Smooth muscle cell (in vitro differentiated cells): ENCODE data around the gene SPOCK1. TPM values are rescaled to one million over a fixed set of nuclear protein-coding genes. Genes with fewer than 3 reads are reported as not detected.
A peak's percentile ranks its signal among the peaks of the same experiment; 100 is the strongest.

Experiments
- DNase-seq: peaks from one replicate; lab custom pipeline; 2025; ENCODE audit not compliant: unreplicated experiment; lab: John Stamatoyannopoulos, UW
- H2AFZ ChIP-seq: fragments of 200-600 bp; sonication (generic); 2 replicates; pipeline ENCODE4 v1.6.0; 2016; ENCODE audit warnings: antibody characterized with exemption, low read depth, mild to moderate bottlenecking
- H3F3A ChIP-seq: fragments of 200-600 bp; sonication (generic); 2 replicates; pipeline ENCODE4 v1.6.0; 2017; ENCODE audit warnings: antibody characterized with exemption, low read depth
- H3K27ac ChIP-seq: fragments of 200-600 bp; sonication (generic); 2 replicates; pipeline ENCODE4 v1.5.1; 2016; ENCODE audit warnings: low read depth, mild to moderate bottlenecking
- H3K27me3 ChIP-seq: fragments of 200-600 bp; sonication (generic); 2 replicates; pipeline ENCODE4 v1.6.1; 2016; ENCODE audit warnings: low read depth, mild to moderate bottlenecking
- H3K36me3 ChIP-seq: fragments of 200-600 bp; sonication (generic); 2 replicates; pipeline ENCODE4 v1.5.1; 2016; ENCODE audit warnings: low read depth
- H3K4me1 ChIP-seq: fragments of 200-600 bp; sonication (generic); 2 replicates; pipeline ENCODE4 v1.5.1; 2016; ENCODE audit warnings: low read depth
- H3K4me2 ChIP-seq: fragments of 200-600 bp; sonication (generic); 2 replicates; pipeline ENCODE4 v1.6.0; 2016; ENCODE audit warnings: mild to moderate bottlenecking
- H3K4me3 ChIP-seq: fragments of 200-600 bp; sonication (generic); 2 replicates; pipeline ENCODE4 v1.5.1; 2016; ENCODE audit warnings: mild to moderate bottlenecking
- H3K79me2 ChIP-seq: fragments of 200-600 bp; sonication (generic); 2 replicates; pipeline ENCODE4 v1.6.0; 2016; ENCODE audit warnings: low read depth, mild to moderate bottlenecking
- H3K9ac ChIP-seq: fragments of 200-600 bp; sonication (generic); 2 replicates; pipeline ENCODE4 v1.6.0; 2016; ENCODE audit warnings: low read depth
- H3K9me3 ChIP-seq: fragments of 200-600 bp; sonication (generic); replicated peaks from 2 replicates; pipeline ENCODE4 v1.5.1; 2016; ENCODE audit warnings: low read depth
- H4K20me1 ChIP-seq: fragments of 200-600 bp; sonication (generic); 2 replicates; pipeline ENCODE4 v1.6.0; 2016; ENCODE audit warnings: low read depth
- CTCF ChIP-seq: fragments of 200-600 bp; sonication (generic); IDR thresholded peaks from 2 replicates; pipeline ENCODE4 v1.5.1; 2017; ENCODE audit warnings: borderline replicate concordance, mild to moderate bottlenecking, antibody characterized with exemption; ENCODE audit not compliant: insufficient read depth, poor library complexity, severe bottlenecking
- WGBS: methylation state at CpG from one replicate; pipeline ENCODE4 v1.1.7; 2016; ENCODE audit warnings: low lambda C conversion rate; 5-methylcytosine and 5-hydroxymethylcytosine counted together
- polyA plus RNA-seq: library from polyadenylated mRNA; unstranded; fragments of >200 nt; fragmentation: Nextera tagmentation; extraction: Ambion mirVana; gene quantifications from 2 replicates; pipeline ENCODE4 v1.2.1, GENCODE V29; 2016
- total RNA-seq: library from RNA; depleted of rRNA; stranded (reverse); fragments of >200 nt; gene quantifications from 2 replicates; pipeline ENCODE4 v1.2.3, GENCODE V29; 2014

The SPOCK1 gene
- total and polyA plus RNA-seq, 2 experiments from 2014 or later = 56.2 to 80.0 TPM

- DNase-seq = no peak
- 85% methylated on average over 1 of the region's 1 CpG for WGBS
- H3K4me1 ChIP-seq = no peaks in the 10 kb centered on the region
- no peaks in the 10 kb centered on the region for H3K79me2 ChIP-seq
- H3K4me2 ChIP-seq = no peak overlapping the region
- H3K27ac ChIP-seq = no peak overlapping the region
- no peak overlapping the region for H3K9ac ChIP-seq
- no peaks in the 10 kb centered on the region for H4K20me1 ChIP-seq
- H3K36me3 ChIP-seq = no peaks in the 10 kb centered on the region
- TF ChIP-seq CTCF = no peak
- no peak overlapping the region for H3K4me3 ChIP-seq
- no peaks in the 10 kb centered on the region for H3K27me3 ChIP-seq
- no peaks in the 10 kb centered on the region for H3K9me3 ChIP-seq
- no peak overlapping the region for H2AFZ ChIP-seq
- peaks cover 7% of the 10 kb centered on the region for H3F3A ChIP-seq
These were observed 230.5 kb downstream of the SPOCK1 start for GRCh38 chr5:137268646-137269045.

GRCh38 chr5:137266186-137266585, 232.9 kb downstream of the SPOCK1 start:
- Histone ChIP-seq H3K4me2 (no peak overlapping the region), H3K27ac (no peak overlapping the region), H3K79me2 (no peaks in the 10 kb centered on the region), H3K9ac (no peak overlapping the region), H3F3A (peaks cover 8% of the 10 kb centered on the region), H2AFZ (no peak overlapping the region), H3K27me3 (no peaks in the 10 kb centered on the region), H4K20me1 (no peaks in the 10 kb centered on the region), H3K4me3 (no peak overlapping the region), H3K9me3 (no peaks in the 10 kb centered on the region), H3K36me3 (no peaks in the 10 kb centered on the region), H3K4me1 (peaks cover 7% of the 10 kb centered on the region)
- 88% methylated on average over 4 of the region's 4 CpGs for WGBS
- TF ChIP-seq CTCF = no peak
- no peak for DNase-seq

GRCh38 chr5:137265457-137265856, 233.7 kb downstream of the SPOCK1 start:
- Histone ChIP-seq H3K27ac (no peak overlapping the region), H3F3A (peaks cover 8% of the 10 kb centered on the region), H3K4me3 (no peak overlapping the region), H3K27me3 (no peaks in the 10 kb centered on the region), H4K20me1 (no peaks in the 10 kb centered on the region), H3K36me3 (no peaks in the 10 kb centered on the region), H3K9ac (no peak overlapping the region), H3K79me2 (no peaks in the 10 kb centered on the region), H3K4me1 (peaks cover 15% of the 10 kb centered on the region), H2AFZ (no peak overlapping the region), H3K4me2 (no peak overlapping the region), H3K9me3 (no peaks in the 10 kb centered on the region)
- 24% methylated on average over 1 of the region's 1 CpG for WGBS
- no peak for TF ChIP-seq CTCF
- no peak for DNase-seq

- Histone ChIP-seq H2AFZ (no peak overlapping the region), H3K4me1 (peaks cover 19% of the 10 kb centered on the region), H3K9ac (no peak overlapping the region), H3K9me3 (no peaks in the 10 kb centered on the region), H3K27me3 (no peaks in the 10 kb centered on the region), H3K4me2 (peak overlapping the region; percentile 58), H3K79me2 (no peaks in the 10 kb centered on the region), H3K36me3 (no peaks in the 10 kb centered on the region), H3K27ac (peak overlapping the region; percentile 43), H4K20me1 (no peaks in the 10 kb centered on the region), H3F3A (peaks cover 8% of the 10 kb centered on the region), H3K4me3 (no peak overlapping the region)
- DNase-seq = no peak
- WGBS = 62% methylated on average over 4 of the region's 4 CpGs
- no peak for TF ChIP-seq CTCF
These were observed 234.6 kb downstream of the SPOCK1 start for GRCh38 chr5:137264573-137264972.
